Anterior cingulate cortex (tissue), 58 donors: Measurements from ENCODE around the gene QRICH1.
"Not testable (repeated sequence)": the region's sequence is repeated elsewhere in the genome, so short reads cannot be mapped to it uniquely, and the experiment has no call there.

Experiments used
- DNase-seq, 58 donors: peaks; one replicate each; lab custom pipeline; 2025; lab: John Stamatoyannopoulos, UW

QRICH1 gene

DNA sequence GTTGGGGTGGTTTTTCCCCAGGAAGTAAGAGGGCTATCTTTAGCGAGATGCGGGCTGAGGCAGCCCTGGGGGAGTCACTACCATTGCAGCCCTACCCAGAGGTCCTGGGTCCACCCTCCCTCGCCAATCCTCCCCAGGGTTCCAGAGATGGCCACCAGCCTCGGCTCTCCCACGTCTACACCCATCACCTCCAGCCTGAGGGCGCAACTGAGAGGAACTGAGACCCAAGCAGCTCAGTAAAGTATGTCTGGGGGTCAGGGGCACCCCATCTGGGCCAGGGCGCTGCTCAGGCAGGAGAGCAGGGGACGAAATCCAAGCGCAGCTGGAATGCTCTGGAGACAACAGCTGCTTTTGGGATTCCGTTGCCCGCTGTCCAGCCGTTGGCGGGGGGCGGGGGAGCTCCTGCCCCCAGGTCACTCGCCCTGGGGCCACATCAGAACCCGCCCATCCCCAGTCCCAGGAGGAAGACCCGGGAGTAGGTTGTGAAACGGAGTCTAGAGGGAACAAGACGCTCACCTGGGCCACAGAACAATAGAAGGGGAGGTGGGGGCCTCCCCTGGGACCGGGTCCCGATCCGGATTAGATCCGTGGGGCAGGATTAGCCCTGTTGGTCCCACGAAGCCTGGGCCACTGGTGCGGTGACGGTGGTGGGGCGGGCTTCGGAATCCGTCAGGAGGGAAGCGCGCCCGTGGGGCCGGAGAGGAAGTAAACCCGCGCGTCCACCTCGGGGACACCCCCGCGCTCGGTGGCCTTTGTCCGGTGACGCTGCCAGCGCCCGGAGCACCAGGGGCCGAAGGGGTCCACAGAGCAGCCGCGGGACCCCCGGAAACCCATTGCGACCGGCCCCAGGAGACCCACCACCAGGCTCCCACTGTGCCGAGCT is 73.3 kb downstream of the QRICH1 start:
- DNase-seq = peak in 7 of 58 donors; percentile 43 to 65 (median 59)

DNA sequence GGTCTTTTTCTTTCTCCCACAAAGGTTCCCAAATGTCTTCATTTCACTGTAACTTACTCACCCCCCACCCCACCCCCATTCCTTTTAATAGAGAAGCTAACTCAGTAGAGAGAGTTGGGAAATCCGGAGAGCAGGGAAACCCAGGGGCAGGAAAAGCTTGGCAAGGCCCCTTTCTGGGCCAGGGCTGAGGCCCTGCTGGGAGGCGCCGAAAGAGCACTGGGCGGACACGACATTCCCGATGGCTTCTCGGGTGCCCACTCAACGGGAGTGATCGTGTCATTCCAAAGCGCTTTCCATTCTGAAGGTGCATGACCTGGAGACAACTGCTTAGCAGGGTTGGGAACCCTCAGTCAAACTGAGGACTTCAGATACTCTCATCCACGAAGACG is 73.9 kb downstream of the QRICH1 start:
- DNase-seq = no peak

DNA sequence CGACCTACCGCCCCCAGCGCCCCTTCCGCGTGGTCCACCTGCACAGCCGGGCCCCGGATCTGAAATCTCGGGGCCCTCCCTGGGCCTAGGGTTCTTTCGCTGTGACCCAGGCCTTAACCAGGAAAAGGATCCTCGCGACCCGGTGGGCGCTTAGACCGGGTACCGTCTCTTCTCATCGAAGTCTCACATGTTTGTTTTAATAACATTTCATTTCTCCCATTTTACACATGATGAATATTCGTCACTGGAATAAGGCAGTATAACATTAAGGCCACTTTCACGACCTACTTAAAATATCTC is 75.2 kb downstream of the QRICH1 start:
- no peak for DNase-seq

GRCh38 chr3:49017971-49018706 is 75.7 kb downstream of the QRICH1 start, which contains the start of gene DALRD3:
Gene DALRD3, minus strand, starts transcription at chr3:49018580. Its CDS starts 16 bp downstream, at chr3:49018564.
- peak in 54 of 58 donors; percentile 16 to 81 (median 60) for DNase-seq

DNA sequence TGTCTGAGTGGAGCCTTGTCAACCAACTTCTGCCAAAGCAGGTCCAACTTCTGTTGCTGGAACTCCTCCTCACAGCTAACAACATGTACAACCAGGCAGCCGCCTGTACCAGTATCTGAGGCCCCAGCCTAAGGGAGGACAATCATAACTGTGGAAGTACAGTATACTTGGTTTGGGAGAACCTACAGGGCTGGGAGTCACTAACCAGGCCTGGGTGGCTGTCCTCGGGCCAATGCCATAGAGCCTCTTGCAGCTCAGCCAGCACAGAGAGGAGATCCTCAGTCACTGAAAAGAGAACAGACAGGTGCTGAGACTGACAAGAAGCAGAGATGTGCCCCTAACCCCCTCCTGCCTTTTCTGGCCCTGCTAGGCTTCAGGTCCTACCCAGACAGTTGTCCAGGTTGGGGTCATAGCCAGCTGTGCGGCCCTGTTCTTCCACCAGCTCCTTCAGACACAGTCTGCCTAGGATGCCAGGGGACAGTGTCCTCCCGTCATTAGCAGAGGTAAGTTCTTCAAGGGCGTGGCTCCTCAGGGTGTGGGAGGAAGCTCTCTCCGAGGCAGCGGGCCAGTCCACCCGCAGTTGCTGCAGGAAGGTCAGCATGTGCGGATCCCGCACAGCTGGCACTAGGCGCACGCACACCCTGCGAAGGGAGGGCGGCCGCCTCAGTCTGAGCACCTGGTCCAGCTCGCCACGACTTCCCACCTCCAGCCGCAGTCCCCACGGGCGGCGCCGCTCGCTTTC is 76.5 kb downstream of the QRICH1 start:
- peak in 1 of 58 donors; percentile 59 for DNase-seq

GRCh38 chr3:49016414-49017228 is 77.2 kb downstream of the QRICH1 start:
- no peak for DNase-seq

- DNase-seq = no peak
These were observed 78.1 kb downstream of the QRICH1 start for GRCh38 chr3:49015765-49016164.

- DNase-seq = no peak
These were observed 78.8 kb downstream of the QRICH1 start for GRCh38 chr3:49015072-49015471.

DNA sequence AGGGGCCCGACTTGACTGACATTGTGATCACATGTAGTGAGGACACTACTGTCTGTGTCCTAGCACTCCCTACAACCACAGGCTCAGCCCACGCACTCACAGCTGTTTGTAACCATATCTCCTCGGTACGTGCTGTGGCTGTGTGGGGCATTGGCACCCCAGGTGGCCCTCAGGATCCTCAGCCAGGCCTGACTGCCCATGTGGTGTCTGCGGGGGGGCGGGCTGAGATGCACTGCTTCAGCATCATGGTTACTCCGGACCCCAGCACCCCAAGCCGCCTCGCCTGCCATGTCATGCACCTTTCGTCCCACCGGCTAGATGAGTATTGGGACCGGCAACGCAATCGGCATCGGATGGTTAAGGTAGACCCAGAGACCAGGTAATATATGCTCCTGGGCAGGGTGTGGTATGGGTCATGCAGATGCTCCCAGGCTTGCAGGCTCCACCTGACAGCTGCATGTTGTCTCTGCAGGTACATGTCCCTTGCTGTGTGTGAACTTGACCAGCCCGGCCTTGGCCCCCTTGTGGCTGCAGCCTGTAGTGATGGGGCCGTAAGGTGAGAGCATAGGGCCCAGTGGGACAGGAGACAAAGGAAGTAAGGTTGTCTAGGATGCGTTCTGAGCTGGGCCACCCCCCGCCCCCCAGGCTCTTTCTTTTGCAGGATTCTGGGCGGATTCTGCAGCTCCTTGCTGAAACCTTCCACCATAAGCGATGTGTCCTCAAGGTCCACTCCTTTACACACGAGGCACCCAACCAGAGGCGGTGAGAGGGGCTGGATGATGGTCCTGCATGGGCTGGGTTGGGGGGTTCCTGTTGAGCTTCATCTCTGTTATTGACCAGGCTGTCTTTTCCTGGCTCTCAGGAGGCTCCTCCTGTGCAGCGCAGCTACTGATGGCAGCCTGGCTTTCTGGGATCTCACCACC is 79.9 kb downstream of the QRICH1 start:
- DNase-seq = no peak

- DNase-seq = no peak
These were observed 80.6 kb downstream of the QRICH1 start for GRCh38 chr3:49013113-49013737.

DNA sequence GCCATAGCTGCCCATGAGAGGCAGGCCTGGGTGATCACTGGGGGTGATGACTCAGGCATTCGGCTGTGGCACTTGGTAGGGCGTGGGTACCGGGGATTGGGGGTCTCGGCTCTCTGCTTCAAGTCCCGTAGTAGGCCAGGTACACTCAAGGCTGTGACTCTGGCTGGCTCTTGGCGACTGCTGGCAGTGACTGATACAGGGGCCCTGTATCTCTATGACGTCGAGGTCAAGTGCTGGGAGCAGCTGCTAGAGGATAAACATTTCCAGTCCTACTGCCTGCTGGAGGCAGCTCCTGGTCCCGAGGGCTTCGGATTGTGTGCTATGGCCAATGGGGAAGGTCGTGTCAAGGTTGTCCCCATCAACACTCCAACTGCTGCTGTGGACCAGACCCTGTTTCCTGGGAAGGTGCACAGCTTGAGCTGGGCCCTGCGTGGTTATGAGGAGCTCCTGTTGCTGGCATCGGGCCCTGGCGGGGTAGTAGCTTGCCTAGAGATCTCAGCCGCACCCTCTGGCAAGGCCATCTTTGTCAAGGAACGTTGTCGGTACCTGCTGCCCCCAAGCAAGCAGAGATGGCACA is 81.3 kb downstream of the QRICH1 start:
- DNase-seq = no peak

DNA sequence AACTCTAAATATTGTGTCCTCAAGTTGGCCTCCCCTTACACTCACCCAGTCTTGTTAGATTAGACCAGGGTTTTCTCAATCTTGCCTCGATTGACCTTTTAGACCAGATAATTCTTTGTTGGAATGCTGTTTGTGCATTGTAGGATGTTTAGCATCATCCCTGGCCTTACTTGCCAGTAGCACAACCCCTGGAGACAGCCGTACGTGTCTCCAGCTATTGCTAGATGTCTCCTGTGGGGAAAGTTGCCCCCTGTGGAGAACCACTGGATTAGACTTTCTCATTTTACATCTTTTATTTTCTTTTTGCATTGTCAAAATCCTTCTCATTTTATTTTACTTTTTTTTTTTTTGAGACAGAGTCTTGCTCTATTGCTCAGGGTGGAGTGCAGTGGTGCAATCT is 84.5 kb downstream of the QRICH1 start:
- DNase-seq = no peak

DNA sequence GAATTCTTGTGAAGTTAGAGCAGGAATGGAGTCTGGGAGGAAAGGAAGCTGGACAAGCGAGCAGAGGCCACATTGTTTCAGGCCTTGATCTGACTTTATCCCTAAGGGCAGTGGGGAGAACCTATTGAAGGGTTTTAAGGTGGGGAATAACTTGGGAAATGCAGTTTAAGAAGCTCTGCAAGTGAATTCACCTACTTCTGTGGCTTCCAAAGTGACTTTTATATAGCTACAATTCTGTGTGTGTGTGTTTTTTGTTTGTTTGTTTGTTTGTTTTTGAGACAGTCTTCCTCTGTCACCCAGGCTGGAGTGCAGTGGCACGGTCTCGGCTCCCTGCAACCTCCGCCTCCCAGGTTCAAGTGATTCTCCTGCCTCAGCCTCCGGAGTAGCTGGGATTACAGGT is 85.2 kb downstream of the QRICH1 start:
- not testable (repeated sequence) for DNase-seq

GRCh38 chr3:49007771-49008528 is 85.9 kb downstream of the QRICH1 start:
- peak in 56 of 58 donors; percentile 31 to 87 (median 74) for DNase-seq

DNA sequence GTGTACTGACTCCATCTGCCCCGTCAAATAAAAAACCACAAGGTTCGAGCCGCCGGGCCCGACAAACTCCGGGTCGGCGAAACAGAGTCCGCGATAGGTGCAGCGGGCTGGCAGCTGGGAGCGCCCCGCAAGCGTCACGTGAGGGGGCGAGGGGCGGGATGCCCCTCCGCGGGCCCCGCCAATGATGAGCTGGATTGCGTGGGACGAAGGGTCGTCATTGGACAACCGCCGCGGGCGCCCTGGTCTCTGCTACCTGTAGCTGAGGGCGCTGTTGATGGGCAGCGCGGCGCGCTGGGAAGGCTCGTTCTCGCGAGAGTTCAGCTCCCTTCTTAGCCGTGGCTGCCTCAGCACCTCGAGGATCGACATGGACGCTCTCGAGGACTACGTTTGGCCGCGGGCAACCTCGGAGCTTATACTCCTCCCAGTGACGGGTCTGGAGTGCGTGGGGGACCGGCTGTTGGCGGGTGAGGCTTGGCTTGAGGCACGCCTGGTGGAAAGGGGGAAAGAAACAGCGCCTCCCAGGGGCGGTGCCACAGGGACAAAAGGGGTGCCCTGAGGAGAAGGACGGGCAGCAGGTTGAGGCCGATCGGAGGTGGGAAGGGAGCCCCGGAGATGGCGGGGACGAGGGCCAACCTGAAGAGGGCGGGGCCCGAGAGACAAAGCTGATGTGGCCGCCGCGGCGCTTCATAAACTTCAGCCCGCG is 86.7 kb downstream of the QRICH1 start, which contains the start of gene WDR6:
Gene WDR6, plus strand, starts transcription at position 324 of the 703 bp plus-strand sequence. Its CDS starts 41 bp downstream, at position 365.
- DNase-seq = peak; percentile 47 to 98 (median 94)

DNA sequence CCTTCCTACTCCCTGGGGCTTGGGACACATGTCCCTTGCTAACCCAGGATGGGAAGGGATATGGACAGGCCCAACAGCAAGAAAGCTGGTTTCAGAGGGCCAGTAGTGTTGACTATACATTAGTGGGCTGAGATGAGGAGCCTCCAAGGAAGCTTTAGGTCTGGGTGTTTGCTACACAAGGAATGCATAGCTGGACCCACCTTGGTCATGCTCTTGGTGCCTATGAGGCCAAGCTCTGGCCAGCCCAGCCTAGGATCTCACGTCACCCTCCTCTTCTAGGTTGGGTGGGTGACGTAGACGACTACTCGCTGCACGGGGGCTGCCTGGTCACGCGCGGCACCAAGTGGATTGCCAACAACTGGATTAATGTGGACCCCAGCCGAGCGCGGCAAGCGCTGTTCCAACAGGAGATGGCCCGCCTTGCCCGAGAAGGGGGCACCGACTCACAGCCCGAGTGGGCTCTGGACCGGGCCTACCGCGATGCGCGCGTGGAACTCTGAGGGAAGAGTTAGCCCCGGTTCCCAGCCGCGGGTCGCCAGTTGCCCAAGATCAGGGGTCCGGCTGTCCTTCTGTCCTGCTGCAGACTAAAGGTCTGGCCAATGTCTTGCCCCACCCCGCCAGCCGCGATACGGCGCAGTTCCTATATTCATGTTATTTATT is 87.3 kb downstream of the QRICH1 start:
- DNase-seq = peak in 37 of 58 donors; percentile 41 to 73 (median 57)
